CD4-positive, alpha-beta T cell treated with Interleukin-4 for 1 hour (primary cell): ENCODE data around the gene TGM2.

Experiments
- DNase-seq, 2 donors: peaks; one replicate each; pipeline ENCODE4 v3.0.0-alpha.2; 2020 to 2022

Gene TGM2

GRCh38 chr20:38198238-38198861 is 33.3 kb upstream of the TGM2 start:
- no peak for DNase-seq

- no peak for DNase-seq
Observed at GRCh38 chr20:38197619-38198018, 32.5 kb upstream of the TGM2 start.

GRCh38 chr20:38197217-38197616 is 32.1 kb upstream of the TGM2 start:
- no peak for DNase-seq

- DNase-seq, result peak; percentile 21 to 83
Observed at GRCh38 chr20:38196592-38196991, 31.5 kb upstream of the TGM2 start.

GRCh38 chr20:38196076-38196475 is 31.0 kb upstream of the TGM2 start:
- DNase-seq, result no peak

- DNase-seq, result no peak
Observed at GRCh38 chr20:38195521-38195920, 30.5 kb upstream of the TGM2 start.

- DNase-seq, result peak in 1 of 2 donors; percentile 23
Observed at GRCh38 chr20:38194971-38195504, 30.0 kb upstream of the TGM2 start.

GRCh38 chr20:38193586-38194105 is 28.6 kb upstream of the TGM2 start:
- no peak for DNase-seq

GRCh38 chr20:38192323-38192885 is 27.3 kb upstream of the TGM2 start:
- no peak for DNase-seq

GRCh38 chr20:38191654-38192053 is 26.6 kb upstream of the TGM2 start:
- DNase-seq, result no peak

GRCh38 chr20:38190936-38191371 is 25.9 kb upstream of the TGM2 start:
- DNase-seq, result no peak

GRCh38 chr20:38190166-38190565 is 25.1 kb upstream of the TGM2 start:
- no peak for DNase-seq

GRCh38 chr20:38187517-38187916 is 22.4 kb upstream of the TGM2 start:
- DNase-seq, result no peak

- no peak for DNase-seq
Observed at GRCh38 chr20:38186788-38187221, 21.7 kb upstream of the TGM2 start.

- no peak for DNase-seq
Observed at GRCh38 chr20:38184101-38184500, 19.0 kb upstream of the TGM2 start.

- no peak for DNase-seq
Observed at GRCh38 chr20:38181971-38182370, 16.9 kb upstream of the TGM2 start.

- no peak for DNase-seq
Observed at GRCh38 chr20:38181207-38181801, 16.2 kb upstream of the TGM2 start.

GRCh38 chr20:38180781-38181180 is 15.7 kb upstream of the TGM2 start:
- no peak for DNase-seq

GRCh38 chr20:38179846-38180245 is 14.8 kb upstream of the TGM2 start:
- no peak for DNase-seq

GRCh38 chr20:38178581-38178980 is 13.5 kb upstream of the TGM2 start:
- no peak for DNase-seq

GRCh38 chr20:38178065-38178491 is 13.0 kb upstream of the TGM2 start:
- peak in 1 of 2 donors; percentile 28 for DNase-seq

GRCh38 chr20:38177201-38177600 is 12.1 kb upstream of the TGM2 start:
- no peak for DNase-seq

GRCh38 chr20:38175304-38176180 is 10.5 kb upstream of the TGM2 start:
- DNase-seq, result no peak
